MM.1S (cell line): ENCODE measurements around the gene WNK2.

ENCODE experiments used
- DNase-seq: peaks from one replicate; pipeline ENCODE4 v3.0.0-alpha.2; 2015
- H2AFZ ChIP-seq: fragments of 300-600 bp; sonication (generic); 2 replicates; pipeline ENCODE4 v1.6.0; 2016; ENCODE audit warnings: antibody characterized with exemption, low read length
- H3F3A ChIP-seq: fragments of 300-600 bp; sonication (generic); 2 replicates; pipeline ENCODE4 v1.6.1; 2016; ENCODE audit warnings: mild to moderate bottlenecking, antibody characterized with exemption, low read length, moderate library complexity, mixed read lengths; ENCODE audit not compliant: insufficient read depth
- H3K27ac ChIP-seq: fragments of 300-600 bp; sonication (generic); 2 replicates; pipeline ENCODE4 v1.5.1; 2016; ENCODE audit warnings: mild to moderate bottlenecking, low read length
- H3K27me3 ChIP-seq: fragments of 300-600 bp; sonication (generic); replicated peaks from 2 replicates; pipeline ENCODE4 v1.6.0; 2016; ENCODE audit warnings: low read length; ENCODE audit not compliant: insufficient read depth
- H3K36me3 ChIP-seq: fragments of 300-600 bp; sonication (generic); replicated peaks from 2 replicates; pipeline ENCODE4 v1.6.1; 2016; ENCODE audit warnings: mild to moderate bottlenecking, low read length, mixed read lengths; ENCODE audit not compliant: insufficient read depth
- H3K4me1 ChIP-seq: fragments of 300-600 bp; sonication (generic); 2 replicates; pipeline ENCODE4 v1.6.1; 2016; ENCODE audit warnings: low read length, mixed read lengths
- H3K4me2 ChIP-seq: fragments of 300-600 bp; sonication (generic); 2 replicates; pipeline ENCODE4 v1.6.0; 2016; ENCODE audit warnings: low read depth, low read length
- H3K4me3 ChIP-seq: fragments of 300-600 bp; sonication (generic); 2 replicates; pipeline ENCODE4 v1.5.1; 2016; ENCODE audit warnings: low read length, mixed read lengths
- H3K79me2 ChIP-seq: fragments of 300-600 bp; sonication (generic); 2 replicates; pipeline ENCODE4 v1.6.1; 2016; ENCODE audit warnings: mixed run types, low read length, mixed read lengths
- H3K9ac ChIP-seq: fragments of 300-600 bp; sonication (generic); 2 replicates; pipeline ENCODE4 v1.6.1; 2016; ENCODE audit warnings: low read length, mixed read lengths
- H3K9me2 ChIP-seq: fragments of 300-600 bp; sonication (generic); replicated peaks from 2 replicates; pipeline ENCODE4 v1.6.1; 2016; ENCODE audit warnings: mild to moderate bottlenecking, low read length, mixed read lengths; ENCODE audit not compliant: insufficient read depth
- H3K9me3 ChIP-seq: fragments of 300-600 bp; sonication (generic); replicated peaks from 2 replicates; pipeline ENCODE4 v1.6.1; 2016; ENCODE audit warnings: mild to moderate bottlenecking, low read length, mixed read lengths; ENCODE audit not compliant: insufficient read depth
- H4K20me1 ChIP-seq: fragments of 300-600 bp; sonication (generic); 2 replicates; pipeline ENCODE4 v1.6.1; 2016; ENCODE audit warnings: mild to moderate bottlenecking, low read length, moderate library complexity, mixed read lengths; ENCODE audit not compliant: insufficient read depth
- CTCF ChIP-seq: fragments of 300-600 bp; sonication (generic); IDR thresholded peaks from 2 replicates; pipeline ENCODE4 v1.5.1; 2016; ENCODE audit warnings: antibody characterized with exemption, low read length, mixed read lengths
- EZH2 ChIP-seq: fragments of 300-600 bp; sonication (generic); optimal IDR thresholded peaks from 2 replicates; pipeline ENCODE3; 2017; ENCODE audit warnings: low read depth, mild to moderate bottlenecking, antibody characterized with exemption, low read length, mixed read lengths
- EZH2phosphoT487 ChIP-seq: fragments of 300-600 bp; sonication (generic); IDR thresholded peaks from 2 replicates; pipeline ENCODE4 v1.6.1; 2018; ENCODE audit warnings: antibody characterized with exemption, low read length

Gene WNK2

DNA sequence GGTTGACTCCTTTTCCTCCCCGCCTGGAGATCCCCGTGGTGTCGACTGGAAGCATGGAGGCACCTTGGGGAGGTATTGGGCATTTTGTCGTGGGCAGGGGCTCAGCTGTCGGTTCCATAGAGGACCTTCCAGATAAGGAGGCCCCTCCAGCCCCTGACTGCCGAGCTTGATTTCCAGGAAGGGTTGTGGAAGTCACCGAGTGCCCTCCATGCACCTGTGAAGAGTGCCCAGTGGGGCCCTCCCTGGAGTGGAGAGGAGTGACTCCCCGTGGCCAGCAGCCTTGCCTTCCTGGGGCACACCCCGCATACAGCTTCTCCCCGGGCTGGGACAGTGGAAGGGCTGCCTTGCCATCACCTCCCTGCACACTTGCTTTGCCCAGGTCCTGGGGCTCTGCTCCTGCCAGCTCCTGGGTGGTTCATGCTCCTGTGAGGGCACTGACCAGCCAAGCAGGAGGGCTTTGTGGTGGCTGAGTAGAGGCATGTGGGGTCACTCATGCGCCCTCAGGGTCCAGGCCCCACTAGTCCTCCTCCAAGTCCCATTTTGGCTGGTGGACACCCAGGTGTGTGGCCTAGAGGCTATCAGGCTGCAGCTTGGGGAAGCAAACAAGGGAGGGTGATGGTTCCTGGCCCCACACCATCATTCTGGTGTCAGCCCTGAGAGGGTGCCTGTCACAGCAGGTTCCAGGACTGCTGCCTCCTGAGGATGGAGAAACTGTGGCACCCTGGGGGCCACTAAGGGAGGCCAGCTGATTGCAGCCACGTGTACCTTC is 133.0 kb downstream of the WNK2 start:
- Histone ChIP-seq H3K27me3 (no peaks in the 10 kb centered on the region), H3K36me3 (no peaks in the 10 kb centered on the region), H3K4me1 (no peaks in the 10 kb centered on the region), H3K9me3 (no peaks in the 10 kb centered on the region), H3K9ac (no peak overlapping the region), H3K4me2 (no peak overlapping the region), H3F3A (no peaks in the 10 kb centered on the region), H3K4me3 (no peak overlapping the region), H3K9me2 (no peaks in the 10 kb centered on the region), H3K27ac (no peak overlapping the region), H4K20me1 (no peaks in the 10 kb centered on the region), H3K79me2 (no peaks in the 10 kb centered on the region), H2AFZ (no peak overlapping the region)
- no peak for TF ChIP-seq EZH2
- TF ChIP-seq CTCF: no peak
- TF ChIP-seq EZH2phosphoT487: no peak
- DNase-seq: no peak

GRCh38 chr9:93317495-93318094 is 133.7 kb downstream of the WNK2 start:
- Histone ChIP-seq H3K9ac (no peak overlapping the region), H3K36me3 (no peaks in the 10 kb centered on the region), H4K20me1 (no peaks in the 10 kb centered on the region), H3K4me3 (no peak overlapping the region), H3K79me2 (no peaks in the 10 kb centered on the region), H3K4me2 (no peak overlapping the region), H3F3A (no peaks in the 10 kb centered on the region), H3K4me1 (no peaks in the 10 kb centered on the region), H3K27me3 (no peaks in the 10 kb centered on the region), H3K27ac (no peak overlapping the region), H2AFZ (no peak overlapping the region), H3K9me2 (no peaks in the 10 kb centered on the region), H3K9me3 (no peaks in the 10 kb centered on the region)
- TF ChIP-seq EZH2phosphoT487 (no peak), CTCF (no peak), EZH2 (no peak)
- no peak for DNase-seq

DNA sequence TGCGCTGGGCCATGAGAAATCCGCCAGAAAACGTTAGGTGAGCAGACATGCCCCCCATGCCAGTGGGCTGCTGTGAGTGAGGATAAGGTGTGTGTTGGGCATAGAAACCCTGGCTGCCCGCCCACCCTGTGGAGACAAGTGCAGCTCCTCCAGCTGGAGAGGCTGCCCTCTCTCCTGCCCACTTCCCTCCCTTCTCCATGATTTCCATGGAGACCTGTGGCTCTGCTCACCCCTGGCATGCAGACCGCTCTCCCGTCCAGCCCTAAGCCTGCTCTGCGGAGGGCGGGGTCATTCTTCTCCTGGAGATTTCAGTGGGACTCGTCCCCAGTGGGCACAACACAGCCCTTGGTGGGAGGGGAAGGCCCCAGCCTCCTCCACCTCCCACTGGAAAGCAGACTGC is 134.5 kb downstream of the WNK2 start:
- Histone ChIP-seq H3K79me2 (no peaks in the 10 kb centered on the region), H4K20me1 (no peaks in the 10 kb centered on the region), H3K27ac (no peak overlapping the region), H3K9me2 (no peaks in the 10 kb centered on the region), H3K9me3 (no peaks in the 10 kb centered on the region), H3K36me3 (no peaks in the 10 kb centered on the region), H3K4me3 (no peak overlapping the region), H3K4me1 (no peaks in the 10 kb centered on the region), H3F3A (no peaks in the 10 kb centered on the region), H3K4me2 (no peak overlapping the region), H3K27me3 (no peaks in the 10 kb centered on the region), H2AFZ (no peak overlapping the region), H3K9ac (no peak overlapping the region)
- TF ChIP-seq EZH2: no peak
- no peak for TF ChIP-seq EZH2phosphoT487
- TF ChIP-seq CTCF: no peak
- DNase-seq: no peak
